Aorta (tissue), 5 donors: ENCODE data around the gene NOS3. TPM values are rescaled to one million over a fixed set of nuclear protein-coding genes. Genes with fewer than 3 reads are reported as not detected.

Experiments
- ATAC-seq: fragments of 200-7000 bp; cut with Tn5 transposase; one replicate; pipeline ENCODE4 v1.9.1; 2022; ENCODE audit warnings: moderate library complexity; ENCODE audit not compliant: low FRiP score
- DNase-seq, 2 donors: peaks; one replicate each; pipeline ENCODE4 v3.0.0-alpha.2; 2020
- H3K27ac ChIP-seq, 2 donors: one replicate each; pipeline ENCODE4 v1.5.1; 2013; ENCODE audit warnings: low read length in 2 of 2, mild to moderate bottlenecking in 2 of 2, moderate library complexity in 2 of 2, control low read depth in 1 of 2, inconsistent platforms in 1 of 2, low read depth in 1 of 2
- H3K27me3 ChIP-seq, 2 donors: one replicate each; pipeline ENCODE4 v1.6.1; 2013; ENCODE audit warnings: control low read depth in 1 of 2, low read length in 1 of 2, mild to moderate bottlenecking in 1 of 2, moderate library complexity in 1 of 2; ENCODE audit not compliant: insufficient read depth in 2 of 2, control insufficient read depth in 1 of 2
- H3K36me3 ChIP-seq, 2 donors: one replicate each; pipeline ENCODE4 v1.6.1; 2013; ENCODE audit warnings: control low read depth in 1 of 2, low read length in 1 of 2, mild to moderate bottlenecking in 1 of 2; ENCODE audit not compliant: insufficient read depth in 2 of 2, control insufficient read depth in 1 of 2
- H3K4me1 ChIP-seq, 2 donors: one replicate each; pipeline ENCODE4 v1.6.1; 2013; ENCODE audit warnings: low read length in 2 of 2, control low read depth in 1 of 2, mild to moderate bottlenecking in 1 of 2, moderate library complexity in 1 of 2; ENCODE audit not compliant: insufficient read depth in 2 of 2, control insufficient read depth in 1 of 2
- H3K4me3 ChIP-seq, 2 donors: one replicate each; pipeline ENCODE4 v1.5.1; 2013; ENCODE audit warnings: low read length in 2 of 2, control low read depth in 1 of 2, mild to moderate bottlenecking in 1 of 2
- H3K9me3 ChIP-seq: one replicate; pipeline ENCODE4 v1.6.1; 2013; ENCODE audit warnings: mild to moderate bottlenecking, low read length; ENCODE audit not compliant: control insufficient read depth
- WGBS, 2 donors: extraction: QIAGEN DNeasy Blood & Tissue Kit; methylation state at CpG; one replicate each; pipeline ENCODE4 v1.1.7; 2013; 5-methylcytosine and 5-hydroxymethylcytosine counted together
- intact Hi-C, 2 donors: fragments of 100-400 bp; cut with DNase I; formaldehyde crosslinking; loops; one replicate each; pipeline versions ENCODE4 v1.14.2 to v1.15.0; 2022
- polyA plus RNA-seq, 2 donors: library from polyadenylated mRNA; stranded (reverse); fragments of 200-250 nt; gene quantifications; one replicate each; pipeline ENCODE4 v1.2.3, GENCODE V29; 2013
- total RNA-seq, 2 donors: library from RNA; stranded (reverse); fragmentation: NEBNext Ultra II Directional; extraction: Animal tissue kit (Norgen Biotek cat#: 25700); gene quantifications; one replicate each; pipeline ENCODE4 v1.2.1, GENCODE V29; 2021
- donor health status: healthy with polysubstance abuse.
- donor health status: Bipolar disorder and iron deficiency.
- donor health status: DM: no; HTN: no; CAD: no.
- donor health status: DM: no; HTN: no; CAD: no.
- donor health status: DM: yes; HTN: yes; CAD: no.

NOS3 gene
- total and polyA plus RNA-seq, 4 donors, result 0.63 to 32.4 (median 22.7) TPM

DNA sequence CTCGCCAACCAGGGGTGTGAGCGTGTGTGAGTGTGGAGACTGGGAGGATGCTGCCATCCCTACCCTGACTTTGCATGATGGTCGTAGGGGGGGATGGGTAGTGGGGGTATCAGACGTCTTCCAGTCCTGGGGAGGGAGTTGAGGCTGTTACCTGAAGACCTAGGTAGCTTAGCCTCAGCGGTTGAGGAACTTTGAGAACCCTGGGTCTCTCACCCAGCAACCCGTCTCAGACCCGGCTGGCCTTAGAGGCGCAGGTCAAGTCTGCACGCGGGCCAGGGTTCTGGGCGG lies 71.2 kb downstream of the NOS3 start:
- 51 to 62% methylated on average over 10 to 11 of the region's 11 CpGs for WGBS, 2 donors
- intact Hi-C loops, result no loop called here
- ATAC-seq, result no peak

DNA sequence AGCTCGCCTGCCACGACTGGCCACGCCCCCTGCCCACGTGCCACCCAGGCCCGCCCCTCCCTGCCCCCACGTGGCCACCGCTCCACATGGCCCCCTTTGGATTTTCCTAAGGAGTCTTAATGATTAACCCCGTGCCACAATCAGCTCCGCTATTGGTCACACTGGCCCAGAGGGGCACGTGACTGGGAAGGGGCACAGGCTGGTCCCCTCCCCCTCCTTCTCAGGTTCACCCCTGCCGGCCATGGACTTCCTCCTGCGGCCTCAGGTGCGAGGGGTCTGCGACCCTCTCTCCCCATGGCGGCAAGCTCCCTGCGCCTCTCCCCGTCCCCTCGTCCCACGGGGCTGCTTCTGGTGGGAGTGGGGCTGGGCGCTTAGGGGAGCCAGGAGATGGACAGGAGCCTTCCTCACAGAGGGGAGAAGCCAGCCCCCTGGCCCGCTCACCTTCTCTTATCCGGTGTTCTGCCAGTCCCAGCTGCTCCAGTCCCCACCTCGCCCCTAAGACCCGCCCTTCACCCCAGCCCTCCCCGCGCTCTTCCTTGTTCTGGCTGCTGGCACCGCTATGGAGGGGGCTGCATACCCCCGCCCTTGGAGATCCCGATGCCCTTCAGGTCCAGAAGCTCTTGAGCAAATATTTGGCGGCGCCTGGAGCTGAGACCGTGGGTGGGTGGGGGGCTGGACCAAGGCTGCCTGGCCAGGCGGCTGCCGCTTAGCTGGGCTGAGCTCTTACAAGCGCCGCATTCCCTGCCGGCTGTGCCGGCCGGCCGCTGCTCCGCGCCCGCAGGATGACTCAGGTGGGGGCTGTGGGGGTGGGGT lies 71.8 kb downstream of the NOS3 start:
- Histone ChIP-seq H3K36me3 (peaks cover 2 to 4% of the 10 kb centered on the region in 2 donors), H3K27ac (peak overlapping the region in 1 of 2 donors; percentile 23), H3K4me1 (no peaks in the 10 kb centered on the region), H3K9me3 (no peaks in the 10 kb centered on the region), H3K4me3 (no peak overlapping the region), H3K27me3 (no peaks in the 10 kb centered on the region)
- WGBS, 2 donors, result 21 to 24% methylated on average over 38 to 43 of the region's 43 CpGs
- DNase-seq, result peak in 1 of 2 donors; percentile 89
- intact Hi-C loops, result no loop called here
- no peak for ATAC-seq

More for the DNA sequence above, 71.2 kb downstream of the NOS3 start:
- no peaks in the 10 kb centered on the region for H3K27me3 ChIP-seq
- no peaks in the 10 kb centered on the region for H3K9me3 ChIP-seq
- no peaks in the 10 kb centered on the region for H3K4me1 ChIP-seq
- H3K4me3 ChIP-seq, result no peak overlapping the region
- H3K36me3 ChIP-seq, result no peaks in the 10 kb centered on the region
- H3K27ac ChIP-seq, result no peak overlapping the region
- no peak for DNase-seq

DNA sequence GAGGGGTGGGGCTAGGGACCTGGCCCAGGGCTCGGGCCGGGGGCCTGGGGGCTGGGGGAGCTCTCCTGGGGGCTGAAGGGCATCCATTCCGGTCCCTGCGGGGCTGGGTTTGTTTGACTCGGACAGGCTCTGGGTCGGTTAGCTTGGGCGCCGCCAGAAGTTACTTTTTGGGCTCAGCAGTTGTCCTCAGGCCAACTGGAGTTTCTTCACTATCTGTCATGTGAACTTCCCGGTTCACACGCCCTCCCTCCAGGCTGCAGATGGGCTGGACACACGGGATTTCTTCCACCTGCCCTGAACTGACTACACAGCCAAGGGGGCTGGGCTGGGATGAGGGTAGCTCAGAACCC lies 72.4 kb downstream of the NOS3 start:
- no peak for DNase-seq
- ATAC-seq, result no peak
- 7 to 22% methylated on average over 11 of the region's 11 CpGs for WGBS, 2 donors
- H3K4me1 ChIP-seq, result no peaks in the 10 kb centered on the region
- H3K27me3 ChIP-seq, result no peaks in the 10 kb centered on the region
- H3K4me3 ChIP-seq, result no peak overlapping the region
- H3K36me3 ChIP-seq, result peaks cover 2 to 8% of the 10 kb centered on the region in 2 donors
- no peak overlapping the region for H3K27ac ChIP-seq
- intact Hi-C loops, result no loop called here
- H3K9me3 ChIP-seq, result no peaks in the 10 kb centered on the region

Other genes with a start within 250 kb of the NOS3 start
- gene TMEM176B, start 190.7 kb upstream of the NOS3 start, total RNA-seq, result 10 to 100 TPM; 34.3 to 85.5 TPM
- 10 to 100 TPM in 1 of 2 donors, 1 to 10 TPM in 1; 6.5 to 26.8 TPM for gene TMEM176B, start 190.7 kb upstream of the NOS3 start, polyA plus RNA-seq
- gene TMEM176A, start 190.2 kb upstream of the NOS3 start, total RNA-seq, result 10 to 100 TPM; 30.7 to 77.7 TPM
- 10 to 100 TPM in 1 of 2 donors, 1 to 10 TPM in 1; 3.7 to 43.3 TPM for gene TMEM176A, start 190.2 kb upstream of the NOS3 start, polyA plus RNA-seq
- under 1 TPM in 1 of 2 donors, not detected in 1; 0.72 TPM for gene AOC1, start 138.5 kb upstream of the NOS3 start, total RNA-seq
- gene AOC1, start 138.5 kb upstream of the NOS3 start, polyA plus RNA-seq, result 10 to 100 TPM in 1 of 2 donors, under 1 TPM in 1; 0.23 to 17.9 TPM
- gene KCNH2, start 12.7 kb upstream of the NOS3 start, total RNA-seq, result 1 to 10 TPM in 1 of 2 donors, under 1 TPM in 1; 0.65 to 2.4 TPM
- gene KCNH2, start 12.7 kb upstream of the NOS3 start, polyA plus RNA-seq, result under 1 TPM; 0.23 to 0.63 TPM
- gene ATG9B, start 33.5 kb downstream of the NOS3 start, total RNA-seq, result under 1 TPM in 1 of 2 donors, not detected in 1; 0.12 TPM
- gene ATG9B, start 33.5 kb downstream of the NOS3 start, polyA plus RNA-seq, result not detected
- gene ABCB8, start 37.4 kb downstream of the NOS3 start, total RNA-seq, result 10 to 100 TPM; 18.7 to 30.8 TPM
- gene ABCB8, start 37.4 kb downstream of the NOS3 start, polyA plus RNA-seq, result 10 to 100 TPM in 1 of 2 donors, 1 to 10 TPM in 1; 5.5 to 39.7 TPM
- gene ASIC3, start 57.5 kb downstream of the NOS3 start, total RNA-seq, result 1 to 10 TPM; 1.7 to 2.9 TPM
- 1 to 10 TPM in 1 of 2 donors, not detected in 1; 7.1 TPM for gene ASIC3, start 57.5 kb downstream of the NOS3 start, polyA plus RNA-seq
- 1 to 10 TPM; 4.1 to 6.6 TPM for gene CDK5, start 66.9 kb downstream of the NOS3 start, total RNA-seq
- gene CDK5, start 66.9 kb downstream of the NOS3 start, polyA plus RNA-seq, result 1 to 10 TPM; 6.0 to 8.9 TPM
- gene SLC4A2, start 68.6 kb downstream of the NOS3 start, total RNA-seq, result 100 to 1,000 TPM; 118 to 128 TPM
- 100 to 1,000 TPM in 1 of 2 donors, 10 to 100 TPM in 1; 37.1 to 215 TPM for gene SLC4A2, start 68.6 kb downstream of the NOS3 start, polyA plus RNA-seq
- gene FASTK, start 89.8 kb downstream of the NOS3 start, total RNA-seq, result 10 to 100 TPM; 45.6 to 56.6 TPM
- 100 to 1,000 TPM in 1 of 2 donors, 10 to 100 TPM in 1; 58.4 to 216 TPM for gene FASTK, start 89.8 kb downstream of the NOS3 start, polyA plus RNA-seq
- 10 to 100 TPM; 32.7 to 33.9 TPM for gene TMUB1, start 92.5 kb downstream of the NOS3 start, total RNA-seq
- gene TMUB1, start 92.5 kb downstream of the NOS3 start, polyA plus RNA-seq, result 10 to 100 TPM; 19.0 to 72.4 TPM
- gene AGAP3, start 95.5 kb downstream of the NOS3 start, total RNA-seq, result 100 to 1,000 TPM in 1 of 2 donors, 10 to 100 TPM in 1; 60.6 to 115 TPM
- 100 to 1,000 TPM in 1 of 2 donors, 10 to 100 TPM in 1; 21.5 to 105 TPM for gene AGAP3, start 95.5 kb downstream of the NOS3 start, polyA plus RNA-seq
- not detected for gene GBX1, start 176.7 kb downstream of the NOS3 start, total RNA-seq
- gene GBX1, start 176.7 kb downstream of the NOS3 start, polyA plus RNA-seq, result not detected
- not detected for gene ASB10, start 196.2 kb downstream of the NOS3 start, total RNA-seq
- not detected for gene ASB10, start 196.2 kb downstream of the NOS3 start, polyA plus RNA-seq
- 1 to 10 TPM in 1 of 2 donors, not detected in 1; 2.2 TPM for gene H2BK1, start 219.5 kb downstream of the NOS3 start, total RNA-seq
- gene H2BK1, start 219.5 kb downstream of the NOS3 start, polyA plus RNA-seq, result not detected
- 10 to 100 TPM; 15.8 to 25.8 TPM for gene ABCF2, start 236.2 kb downstream of the NOS3 start, total RNA-seq
- 10 to 100 TPM; 14.3 to 15.9 TPM for gene ABCF2, start 236.2 kb downstream of the NOS3 start, polyA plus RNA-seq
- gene CHPF2, start 241.5 kb downstream of the NOS3 start, total RNA-seq, result 10 to 100 TPM; 49.1 to 51.6 TPM
- 10 to 100 TPM in 1 of 2 donors, 1 to 10 TPM in 1; 7.8 to 53.5 TPM for gene CHPF2, start 241.5 kb downstream of the NOS3 start, polyA plus RNA-seq